Psoas muscle (tissue), 8 donors: ENCODE measurements around the gene ANKRD66. TPM values are rescaled to one million over a fixed set of nuclear protein-coding genes. Genes with fewer than 3 reads are reported as not detected.

Experiments
- ATAC-seq, 4 donors: fragments of 200-7000 bp; cut with Tn5 transposase; one replicate each; pipeline ENCODE4 v1.9.1; 2020; ENCODE audit warnings: moderate library complexity in 3 of 4, mild to moderate bottlenecking in 2 of 4
- DNase-seq, 2 donors: peaks; one replicate each; pipeline ENCODE4 v3.0.0-alpha.2; 2020
- H3K27ac ChIP-seq: fragments of 200-600 bp; one replicate; pipeline ENCODE4 v1.8.0; 2022
- H3K27me3 ChIP-seq, 3 donors: fragments of 200-600 bp in 1 of 3; one replicate each; pipeline versions ENCODE4 v1.6.1 to v1.8.0; 2013 to 2022; ENCODE audit warnings: low read length in 2 of 3, mild to moderate bottlenecking in 2 of 3, moderate library complexity in 1 of 3; ENCODE audit not compliant: insufficient read depth in 3 of 3
- H3K36me3 ChIP-seq, 2 donors: fragments of 200-600 bp in 1 of 2; one replicate each; pipeline versions ENCODE4 v1.6.1 to v1.8.0; 2013 to 2022; ENCODE audit warnings: low read depth in 1 of 2, mild to moderate bottlenecking in 1 of 2, moderate library complexity in 1 of 2; ENCODE audit not compliant: insufficient read depth in 1 of 2
- H3K4me1 ChIP-seq: fragments of 200-600 bp; one replicate; pipeline ENCODE4 v1.8.0; 2022
- H3K4me3 ChIP-seq: fragments of 200-600 bp; one replicate; pipeline ENCODE4 v1.8.0; 2022; ENCODE audit warnings: mild to moderate bottlenecking
- H3K9me3 ChIP-seq: fragments of 200-600 bp; one replicate; pipeline ENCODE4 v1.8.0; 2022
- WGBS, 3 donors: extraction: QIAGEN DNeasy Blood & Tissue Kit; methylation state at CpG; one replicate each; pipeline versions ENCODE4 v1.1.6 to v1.1.7; 2013; 5-methylcytosine and 5-hydroxymethylcytosine counted together
- intact Hi-C, 2 donors: fragments of 100-400 bp; cut with DNase I; formaldehyde crosslinking; loops; one replicate each; pipeline versions ENCODE4 v1.11.0 to v1.14.2; 2022
- long read RNA-seq, 2 donors: library from polyadenylated mRNA; unstranded; transcript quantifications; one replicate each; pipeline ENCODE4 v2.0.0, GENCODE V29; 2021
- polyA plus RNA-seq, 3 donors: library from polyadenylated mRNA; stranded (reverse); fragments of 200-250 nt; gene quantifications; one replicate each; pipeline ENCODE4 v1.2.3, GENCODE V29; 2013
- total RNA-seq, 4 donors: library from RNA; stranded (reverse); fragmentation: NEBNext Ultra II Directional in 2 of 4; extraction: Animal tissue kit (Norgen Biotek cat#: 25700) in 2 of 4; gene quantifications; one replicate each; pipeline versions ENCODE4 v1.2.1 to v1.2.4, GENCODE V29; 2021 to 2023
- TF ChIP-seq, protein P1 (sequence below): fragments of 200-600 bp; IDR thresholded peaks from one replicate; pipeline ENCODE4 v1.8.0; 2022; ENCODE audit warnings: antibody characterized with exemption
- donor health status: healthy with polysubstance abuse.
- donor health status: DM: no; HTN: no; CAD: no; lungs with moderate emphysema.
- donor health status: Bipolar disorder and iron deficiency.
- donor health status: healthy.
- donor health status: DM: yes; HTN: yes; CAD: no.
- donor health status: DM: no; HTN: no; CAD: no.
- donor health status: DM: no; HTN: no; CAD: no.
- donor health status: DM: yes; HTN: yes; CAD: no.

Gene ANKRD66
- total RNA-seq (not detected), polyA plus RNA-seq (not detected)
- long read RNA-seq, donor 1, result 0 reads
- long read RNA-seq, donor 2, result 0 reads

DNA sequence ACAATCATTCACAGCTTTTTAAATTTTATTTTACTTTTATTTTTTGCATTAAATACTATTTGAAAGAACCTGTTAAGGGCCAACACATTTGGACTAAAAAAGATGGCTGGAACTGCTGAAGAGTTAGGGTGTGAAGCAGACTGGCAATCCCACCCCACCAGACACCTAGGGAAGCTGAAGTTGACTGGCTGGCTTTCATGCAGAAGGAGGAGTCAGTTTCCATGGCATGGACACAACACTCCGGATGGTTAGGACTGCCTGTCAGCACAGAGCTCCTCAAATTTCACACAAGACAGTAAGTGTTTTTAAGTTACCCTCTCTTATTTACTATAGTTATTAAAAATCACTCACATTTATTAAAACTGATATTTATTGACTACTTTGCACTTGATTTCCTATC lies at the start of gene ANKRD66:
TSS of gene ANKRD66 (plus strand) at position 238 of the 400 bp plus-strand sequence. CDS start 5,016 bp downstream, outside the sequence.
- no peak for ATAC-seq
- no peak for DNase-seq
- Histone ChIP-seq H3K4me1 (no peaks in the 10 kb centered on the region), H3K9me3 (no peaks in the 10 kb centered on the region), H3K27ac (no peak within 1 kb of the TSS), H3K4me3 (no peak within 1 kb of the TSS), H3K27me3 (peaks cover 0 to 9% (median 0%) of the 10 kb centered on the region in 3 donors), H3K36me3 (no peaks in the 10 kb centered on the region)
- TF ChIP-seq, protein P1, sequence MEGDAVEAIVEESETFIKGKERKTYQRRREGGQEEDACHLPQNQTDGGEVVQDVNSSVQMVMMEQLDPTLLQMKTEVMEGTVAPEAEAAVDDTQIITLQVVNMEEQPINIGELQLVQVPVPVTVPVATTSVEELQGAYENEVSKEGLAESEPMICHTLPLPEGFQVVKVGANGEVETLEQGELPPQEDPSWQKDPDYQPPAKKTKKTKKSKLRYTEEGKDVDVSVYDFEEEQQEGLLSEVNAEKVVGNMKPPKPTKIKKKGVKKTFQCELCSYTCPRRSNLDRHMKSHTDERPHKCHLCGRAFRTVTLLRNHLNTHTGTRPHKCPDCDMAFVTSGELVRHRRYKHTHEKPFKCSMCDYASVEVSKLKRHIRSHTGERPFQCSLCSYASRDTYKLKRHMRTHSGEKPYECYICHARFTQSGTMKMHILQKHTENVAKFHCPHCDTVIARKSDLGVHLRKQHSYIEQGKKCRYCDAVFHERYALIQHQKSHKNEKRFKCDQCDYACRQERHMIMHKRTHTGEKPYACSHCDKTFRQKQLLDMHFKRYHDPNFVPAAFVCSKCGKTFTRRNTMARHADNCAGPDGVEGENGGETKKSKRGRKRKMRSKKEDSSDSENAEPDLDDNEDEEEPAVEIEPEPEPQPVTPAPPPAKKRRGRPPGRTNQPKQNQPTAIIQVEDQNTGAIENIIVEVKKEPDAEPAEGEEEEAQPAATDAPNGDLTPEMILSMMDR, result no peak
- intact Hi-C loops, result no loop called here
- WGBS, 3 donors, result 24 to 30% (median 26%) methylated on average over 1 of the region's 1 CpG

DNA sequence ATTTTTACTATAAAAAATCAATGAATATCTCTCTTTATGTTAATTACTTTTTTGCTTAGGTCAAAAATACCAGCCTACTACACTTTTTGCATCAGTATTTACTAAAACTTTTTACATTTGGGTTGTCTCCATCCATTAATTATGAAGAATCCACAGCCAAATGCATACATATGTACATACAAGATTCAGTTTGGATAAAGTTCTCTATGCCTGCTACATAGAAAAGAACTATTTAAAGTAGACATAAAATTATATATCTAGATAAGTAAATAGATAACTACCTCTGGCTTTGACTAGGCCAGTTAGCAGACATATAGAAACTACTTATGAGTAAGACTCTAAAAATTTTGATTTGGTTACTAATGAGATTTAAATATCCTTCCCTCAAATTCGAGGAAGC lies 46.8 kb upstream of the ANKRD66 start:
- intact Hi-C loops, result no loop called here
- WGBS, 3 donors, result 81 to 90% (median 81%) methylated on average over 1 of the region's 1 CpG
- Histone ChIP-seq H3K9me3 (no peaks in the 10 kb centered on the region), H3K4me1 (no peaks in the 10 kb centered on the region), H3K27ac (no peak overlapping the region), H3K27me3 (no peaks in the 10 kb centered on the region), H3K4me3 (no peak overlapping the region), H3K36me3 (peaks cover 0 to 6% of the 10 kb centered on the region in 2 donors)
- no peak for ATAC-seq
- TF ChIP-seq, protein P1, result no peak
- DNase-seq, result no peak

DNA sequence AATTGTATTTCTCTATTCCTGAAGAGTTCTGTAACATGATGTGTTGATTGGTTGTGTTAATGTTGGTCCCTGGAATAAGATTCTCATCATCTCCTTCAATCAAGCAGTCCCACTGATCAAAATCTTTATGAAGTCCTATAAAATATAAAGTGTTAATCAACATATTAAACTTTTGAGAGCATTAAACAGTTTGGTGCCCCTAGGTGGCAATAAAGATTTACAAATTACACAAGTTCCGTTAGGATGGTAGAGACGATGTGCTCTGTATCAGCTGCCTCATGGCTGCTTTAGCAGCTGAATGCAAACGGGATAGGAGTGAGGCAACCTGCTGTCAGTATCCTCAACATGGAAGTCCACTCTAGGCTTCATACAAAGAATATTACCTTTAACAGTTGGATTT lies 42.2 kb upstream of the ANKRD66 start:
- H3K4me3 ChIP-seq, result no peak overlapping the region
- ATAC-seq, result no peak
- no peaks in the 10 kb centered on the region for H3K36me3 ChIP-seq
- no peak for DNase-seq
- intact Hi-C loops, result loop anchor here in 1 of 2 donors (2.0 kb wide), 1 partner anchor 76 kb away; no protein-coding TSS in a partner anchor
- H3K27me3 ChIP-seq, result no peaks in the 10 kb centered on the region
- no peaks in the 10 kb centered on the region for H3K4me1 ChIP-seq
- TF ChIP-seq, protein P1, result peak; percentile 23
- WGBS, 3 donors, result 6 to 10% (median 8%) methylated on average over 3 of the region's 3 CpGs
- no peak overlapping the region for H3K27ac ChIP-seq
- no peaks in the 10 kb centered on the region for H3K9me3 ChIP-seq

DNA sequence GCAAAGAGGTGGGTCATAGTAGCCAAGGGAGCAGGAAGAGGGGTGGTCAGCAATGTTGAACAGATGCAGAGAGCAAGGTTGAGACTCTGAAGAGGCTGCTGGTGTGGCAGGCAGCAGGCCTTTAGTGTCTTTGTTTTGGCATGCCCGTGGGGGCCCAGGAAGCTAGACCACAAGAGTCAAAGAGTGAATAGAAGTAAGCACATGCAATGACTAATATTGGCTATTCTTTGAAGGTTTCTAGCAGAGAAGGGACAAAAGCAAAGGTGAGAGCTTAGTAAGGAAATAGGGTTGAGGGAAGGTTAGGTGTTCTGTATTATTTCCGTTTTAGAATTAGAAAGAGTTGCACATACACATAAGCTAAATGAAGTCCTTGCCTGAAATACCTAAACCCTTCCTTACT lies 40.3 kb upstream of the ANKRD66 start:
- Histone ChIP-seq H3K27ac (no peak overlapping the region), H3K27me3 (no peaks in the 10 kb centered on the region), H3K36me3 (no peaks in the 10 kb centered on the region), H3K4me1 (no peaks in the 10 kb centered on the region), H3K9me3 (no peaks in the 10 kb centered on the region), H3K4me3 (no peak overlapping the region)
- WGBS, 3 donors, result 86 to 94% (median 91%) methylated on average over 2 of the region's 2 CpGs
- ATAC-seq, result no peak
- intact Hi-C loops, result no loop called here
- DNase-seq, result no peak
- TF ChIP-seq, protein P1, result no peak

DNA sequence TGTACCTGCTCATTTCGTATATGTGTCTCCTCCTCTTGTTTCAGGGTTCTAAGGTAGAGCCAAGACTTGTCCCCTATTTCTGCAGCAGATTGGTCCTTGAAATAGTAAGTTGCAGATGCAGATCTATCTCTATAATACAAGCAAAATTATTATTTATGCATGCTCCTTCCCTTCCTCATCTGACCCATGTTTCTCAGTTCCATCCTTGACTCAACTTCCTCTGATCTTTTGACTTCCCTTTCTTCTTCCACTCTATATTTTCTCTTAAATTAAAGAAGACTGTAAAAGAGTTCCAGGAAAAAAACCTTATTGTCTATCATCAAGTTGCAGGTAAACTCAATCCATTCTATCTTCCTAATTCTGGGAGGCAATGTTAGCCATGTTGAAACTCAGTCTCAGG lies 35.2 kb upstream of the ANKRD66 start:
- H3K36me3 ChIP-seq, result no peaks in the 10 kb centered on the region
- ATAC-seq (no peak), DNase-seq (no peak)
- H3K9me3 ChIP-seq, result no peaks in the 10 kb centered on the region
- no peaks in the 10 kb centered on the region for H3K4me1 ChIP-seq
- no peak overlapping the region for H3K4me3 ChIP-seq
- intact Hi-C loops, result no loop called here
- WGBS, 3 donors, result 90 to 100% (median 90%) methylated on average over 1 of the region's 1 CpG
- TF ChIP-seq, protein P1, result no peak
- H3K27ac ChIP-seq, result no peak overlapping the region
- no peaks in the 10 kb centered on the region for H3K27me3 ChIP-seq
